ENCODE measurements around the gene OR10K2.
"Not testable (repeated sequence)": the region's sequence is repeated elsewhere in the genome, so short reads cannot be mapped to it uniquely, and the experiment has no call there.

OR10K2 gene, protein sequence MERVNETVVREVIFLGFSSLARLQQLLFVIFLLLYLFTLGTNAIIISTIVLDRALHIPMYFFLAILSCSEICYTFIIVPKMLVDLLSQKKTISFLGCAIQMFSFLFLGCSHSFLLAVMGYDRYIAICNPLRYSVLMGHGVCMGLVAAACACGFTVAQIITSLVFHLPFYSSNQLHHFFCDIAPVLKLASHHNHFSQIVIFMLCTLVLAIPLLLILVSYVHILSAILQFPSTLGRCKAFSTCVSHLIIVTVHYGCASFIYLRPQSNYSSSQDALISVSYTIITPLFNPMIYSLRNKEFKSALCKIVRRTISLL

DNA sequence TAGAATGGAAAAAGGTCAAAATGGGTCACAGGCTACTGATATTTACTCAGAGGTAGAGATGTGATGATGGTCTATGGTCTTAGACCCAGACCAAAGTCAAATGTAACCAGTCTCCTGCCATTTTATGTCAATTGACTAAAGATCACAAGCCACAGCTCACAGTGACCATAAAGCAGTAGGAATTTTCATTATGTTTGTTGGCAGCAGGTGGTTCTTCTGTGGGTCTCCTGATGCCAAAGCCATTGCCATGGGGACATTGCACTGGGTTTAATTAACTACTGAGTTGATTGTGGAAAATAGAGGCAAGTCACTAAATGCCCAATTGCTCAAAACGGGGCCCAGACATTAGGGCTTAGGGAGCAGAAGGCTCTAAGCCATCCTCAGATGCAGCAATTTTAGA is at the start of gene OR10K2:
Gene OR10K2, minus strand, starts transcription at position 101 of the 400 bp plus-strand sequence. CDS start 5,371 bp downstream, outside the sequence.
- DNase-seq, result no peak

DNA sequence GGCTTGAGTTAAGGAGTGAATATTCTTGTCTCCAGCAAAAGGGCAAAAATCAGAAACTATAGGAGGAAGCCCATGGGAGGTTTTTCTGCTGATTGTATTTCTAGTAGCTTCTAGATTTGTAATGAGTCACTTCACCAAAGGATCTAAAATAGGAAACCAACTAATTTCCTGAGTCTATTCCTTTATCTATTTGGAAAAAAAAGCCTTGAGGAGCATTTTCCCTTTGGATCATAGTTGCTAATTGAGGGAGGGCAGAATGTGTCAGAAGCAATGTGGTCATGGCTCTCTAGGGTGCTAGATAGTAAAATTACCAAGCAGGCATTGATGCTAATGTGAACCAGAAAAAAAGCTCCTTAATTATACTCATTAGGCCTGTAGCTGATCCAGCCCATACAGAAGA is 45.9 kb upstream of the OR10K2 start, which contains the start of gene OR10R2:
Gene OR10R2, plus strand, starts transcription at position 301 of the 400 bp plus-strand sequence. CDS start 106 bp downstream, outside the sequence.
- DNase-seq, result no peak

DNA sequence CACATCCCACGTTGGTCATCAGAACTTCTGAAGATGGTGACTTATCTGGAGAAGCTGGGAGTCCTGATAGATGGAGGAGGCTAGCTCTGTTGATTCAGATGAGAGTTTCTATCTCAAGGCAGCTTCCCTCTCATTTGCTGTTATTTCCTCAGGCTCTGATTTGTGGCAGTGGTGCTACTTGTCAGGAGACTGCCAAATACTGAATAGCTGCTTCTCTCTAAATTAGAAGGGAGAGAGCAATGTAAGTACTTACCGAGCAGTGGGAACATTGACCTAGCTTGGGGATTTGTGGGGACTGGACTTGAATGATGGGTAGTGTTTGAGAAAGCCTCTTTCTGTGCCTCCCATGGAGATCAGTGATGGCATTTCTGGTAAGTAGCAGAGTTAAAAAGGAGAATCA is 35.5 kb upstream of the OR10K2 start, which contains the start of gene OR10K1:
Gene OR10K1, plus strand, starts transcription at position 301 of the 400 bp plus-strand sequence. CDS start 3,728 bp downstream, outside the sequence.
- DNase-seq, result no peak

DNA sequence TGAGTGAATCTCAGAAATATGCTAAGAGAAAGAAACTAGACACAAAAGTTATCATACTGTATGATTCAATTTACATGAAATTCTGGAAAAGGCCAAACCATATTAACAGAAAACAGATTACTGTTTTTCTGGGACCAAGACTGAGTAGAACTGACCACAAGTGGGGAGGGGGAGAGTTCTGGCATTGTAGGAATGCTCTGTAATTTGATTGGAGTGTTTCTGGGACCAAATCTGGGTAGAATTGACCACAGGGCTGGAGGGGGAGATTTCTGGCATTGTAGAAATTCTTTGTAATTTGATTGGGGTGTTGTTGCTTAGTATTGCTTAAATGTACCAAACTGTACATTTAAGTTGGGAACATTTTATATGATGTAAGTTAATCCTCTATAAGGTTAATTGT is 32.2 kb upstream of the OR10K2 start:
- no peak for DNase-seq

DNA sequence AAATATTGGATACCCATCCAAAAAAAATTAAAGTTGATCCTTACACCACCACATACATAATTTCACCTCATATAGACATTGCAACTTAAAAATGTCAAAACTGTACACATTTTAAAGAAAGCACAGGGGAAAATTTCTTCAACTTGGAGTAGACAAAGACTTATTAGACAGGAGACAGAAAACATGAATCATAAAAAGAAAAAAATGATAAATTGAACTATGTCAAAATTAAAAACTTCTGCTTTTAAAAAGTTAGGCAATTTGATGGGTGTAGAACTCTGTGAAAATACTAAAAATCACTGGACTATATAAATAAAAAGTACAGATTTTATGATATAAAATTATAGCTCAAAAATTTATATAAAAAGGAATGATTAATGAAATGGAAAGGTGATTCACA is 31.2 kb upstream of the OR10K2 start:
- no peak for DNase-seq

DNA sequence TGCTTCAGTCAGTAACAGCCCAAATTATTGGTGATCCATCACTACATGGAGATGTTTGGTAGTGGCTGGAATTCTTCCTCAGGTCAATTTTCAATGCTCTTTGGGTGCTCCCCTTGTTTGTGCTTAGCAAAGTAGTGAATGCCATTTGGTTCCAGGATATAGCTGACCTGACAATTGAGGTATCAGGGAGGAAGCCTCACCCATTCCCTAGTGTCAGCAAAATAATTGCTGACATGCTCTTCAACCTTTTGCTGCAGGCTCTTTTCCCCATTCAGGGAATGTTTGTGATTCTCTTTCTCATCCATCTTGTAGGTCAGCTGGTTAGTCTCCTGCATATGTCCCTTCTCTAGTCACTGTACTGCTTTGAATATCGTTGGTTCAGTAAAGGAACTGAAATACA is 28.5 kb upstream of the OR10K2 start:
- DNase-seq, result no peak

DNA sequence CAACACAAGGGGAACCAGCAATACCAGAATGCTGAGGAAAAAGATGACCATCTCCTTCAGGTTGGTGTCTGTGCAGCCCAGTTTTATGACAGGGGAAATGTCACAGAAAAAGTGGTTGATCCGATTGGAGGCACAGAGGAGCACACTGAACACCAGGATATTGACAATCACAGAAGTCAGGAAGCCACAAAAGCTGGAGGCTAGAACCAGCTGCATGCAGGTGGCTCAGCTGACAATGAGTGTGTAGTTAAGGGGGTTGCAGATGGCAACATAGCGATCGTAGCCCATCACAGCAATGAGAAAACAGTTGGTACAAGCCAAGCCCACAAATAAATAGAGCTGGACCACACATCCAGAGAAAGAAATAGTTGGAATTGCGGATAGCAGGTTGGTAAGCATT is 19.3 kb upstream of the OR10K2 start:
- no peak for DNase-seq

DNA sequence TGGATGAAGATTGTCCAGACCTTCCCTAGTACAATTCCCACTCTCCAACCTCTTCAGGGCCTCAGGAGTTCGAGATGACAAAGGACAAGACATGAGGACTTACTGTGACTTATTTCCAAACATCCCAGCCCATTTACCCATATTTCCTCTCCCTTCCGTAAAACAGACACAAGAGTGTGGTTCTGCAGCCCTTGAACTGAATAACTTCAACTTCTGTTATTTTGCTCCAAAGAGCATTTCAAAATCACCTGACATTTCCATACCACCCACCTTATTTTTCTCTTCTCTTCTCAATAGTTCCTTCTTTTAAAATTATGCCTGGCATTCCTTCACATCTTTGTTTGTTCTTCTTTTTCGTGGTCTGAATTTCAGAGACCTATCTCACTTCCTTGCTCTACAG is 8.7 kb upstream of the OR10K2 start:
- no peak for DNase-seq

DNA sequence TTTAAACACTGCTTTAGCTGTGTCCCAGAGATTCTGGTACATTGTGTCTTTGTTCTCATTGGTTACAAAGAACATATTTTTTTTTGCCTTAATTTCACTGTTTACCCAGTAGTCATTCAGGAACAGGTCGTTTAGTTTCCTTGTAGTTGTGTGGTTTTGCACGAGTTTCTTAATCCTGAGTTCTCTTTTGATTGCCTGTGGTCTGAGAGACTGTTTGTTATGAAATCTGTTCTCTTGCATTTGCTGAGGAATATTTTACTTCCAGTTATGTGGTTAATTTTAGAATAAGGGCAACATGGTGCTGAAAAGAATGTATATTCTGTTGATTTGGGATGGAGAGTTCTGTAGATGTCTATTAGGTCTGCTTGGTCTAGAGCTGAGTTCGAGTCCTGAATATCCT is 4.1 kb upstream of the OR10K2 start:
- DNase-seq, result not testable (repeated sequence)

DNA sequence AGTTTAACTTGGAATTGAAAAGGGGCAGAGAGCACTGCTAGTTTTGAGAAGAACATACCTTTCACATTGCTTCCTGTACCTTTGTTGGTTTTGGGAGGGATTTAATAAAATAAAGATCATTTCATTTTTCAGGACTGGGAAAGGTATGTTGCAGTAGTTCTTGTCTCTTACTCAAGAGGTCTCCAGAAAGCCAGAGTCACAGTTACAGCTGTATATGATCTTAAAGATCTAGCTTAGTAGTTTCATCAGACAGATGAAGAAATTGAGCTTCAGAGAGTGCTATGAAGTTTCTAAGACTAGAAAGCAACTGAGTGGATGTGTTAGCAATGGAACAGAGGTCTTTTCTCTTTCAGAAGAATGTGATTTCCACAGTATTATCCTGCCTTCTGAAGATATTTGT is 1.0 kb downstream of the OR10K2 start:
- no peak for DNase-seq

DNA sequence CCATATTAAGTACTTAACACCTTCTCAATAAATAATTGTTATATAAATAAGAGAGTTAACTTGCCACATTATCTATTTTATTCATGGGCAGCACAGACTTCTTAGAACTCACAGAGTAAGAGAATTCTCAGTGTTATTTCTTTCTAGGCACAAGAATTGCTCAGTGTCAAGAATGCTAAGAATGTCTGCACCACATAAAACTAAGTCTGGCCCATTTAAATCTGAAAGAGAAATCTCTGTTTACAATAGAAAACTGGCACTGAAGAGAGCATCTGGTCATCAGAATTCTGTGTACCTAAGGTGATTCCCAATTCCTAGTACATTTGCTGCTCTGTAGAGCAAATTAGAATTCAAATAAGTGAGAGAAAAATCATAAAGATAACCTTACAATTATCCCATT is 3.8 kb downstream of the OR10K2 start:
- DNase-seq, result no peak

DNA sequence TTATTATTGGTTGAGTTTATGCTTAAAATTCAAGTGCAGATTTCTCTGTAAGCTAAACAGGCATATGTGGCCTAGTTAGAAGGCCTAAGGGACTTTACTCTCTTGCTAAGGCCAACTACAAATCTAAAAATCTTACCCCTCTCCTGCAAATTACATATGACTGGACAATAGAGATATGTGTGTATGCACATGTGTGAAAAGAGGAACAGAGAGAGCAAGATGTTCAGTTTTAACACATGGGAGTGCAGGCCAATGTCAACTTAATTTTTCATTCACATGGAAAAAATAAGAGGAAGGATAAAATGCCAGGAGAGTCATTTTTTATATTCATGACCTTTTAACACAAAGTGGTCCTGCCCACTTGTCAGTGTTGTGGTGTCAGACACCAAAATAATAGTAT is 8.5 kb downstream of the OR10K2 start:
- DNase-seq, result no peak

DNA sequence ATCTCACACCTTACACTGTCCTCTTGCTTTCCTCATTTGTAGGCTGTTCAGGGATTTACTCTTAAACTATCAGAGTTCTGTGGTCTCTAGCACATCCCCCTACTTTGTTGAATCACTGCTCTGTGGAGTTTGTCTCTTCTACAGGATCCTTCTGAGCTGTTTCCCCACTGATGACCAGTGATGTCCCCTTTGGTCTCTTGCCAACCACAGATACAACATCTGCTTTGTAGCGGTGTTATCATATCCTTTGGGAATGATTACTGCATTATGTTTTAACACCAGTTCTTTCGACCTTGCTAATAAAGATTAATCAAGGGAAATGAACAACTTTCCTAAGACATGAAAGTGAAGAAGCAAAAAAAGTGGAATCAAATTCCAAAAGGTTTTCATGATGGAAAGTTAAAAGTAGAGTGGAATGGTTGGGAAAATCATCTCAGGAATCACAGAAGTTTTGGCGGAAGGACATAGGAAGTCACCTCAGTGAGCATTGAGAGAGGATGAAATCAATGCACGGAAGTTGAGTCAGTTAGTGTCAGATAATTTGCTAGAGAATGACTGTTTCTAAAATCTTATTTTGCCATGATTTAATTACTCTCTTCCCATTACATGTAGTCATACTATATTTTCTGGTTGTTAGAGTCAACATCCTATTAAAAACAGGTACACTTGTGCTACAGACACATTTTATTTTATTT is 11.2 kb downstream of the OR10K2 start:
- no peak for DNase-seq

DNA sequence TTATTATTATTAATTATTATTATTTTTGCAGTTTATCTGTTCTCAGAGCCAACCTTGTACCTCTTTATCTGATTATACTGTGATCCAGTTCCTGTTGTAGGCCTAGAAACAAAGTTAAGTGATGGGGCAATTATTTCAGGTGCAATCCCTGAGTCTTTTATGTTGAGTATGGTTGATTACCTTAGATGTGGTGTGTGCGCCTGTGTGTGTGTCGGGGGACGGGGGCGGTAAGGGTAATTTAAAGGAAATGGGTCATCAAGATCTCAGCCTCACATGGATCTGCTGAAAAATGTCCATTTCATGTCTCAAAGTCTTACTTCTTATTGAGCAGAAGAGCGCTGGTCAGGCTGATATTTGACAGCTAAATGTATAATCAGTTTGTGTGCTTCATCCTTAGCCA is 18.9 kb downstream of the OR10K2 start:
- no peak for DNase-seq

DNA sequence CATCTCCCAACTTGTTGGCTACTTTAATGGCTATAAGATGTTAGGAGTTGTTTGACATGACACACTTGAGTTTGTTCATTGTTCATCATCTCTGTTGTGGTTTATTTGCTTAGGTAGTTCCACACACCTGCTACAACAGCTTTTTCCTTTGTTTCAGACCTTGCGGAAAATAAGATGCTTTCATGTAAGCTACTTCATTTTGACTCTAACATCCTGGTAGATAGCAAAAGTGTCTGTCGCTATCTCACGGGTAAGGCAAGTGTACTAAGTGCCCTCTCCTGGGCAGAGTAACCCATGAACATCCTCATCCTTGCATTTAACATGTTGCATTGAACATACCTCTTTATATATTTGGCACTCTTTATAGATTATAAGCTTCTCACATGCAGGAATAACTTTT is 25.2 kb downstream of the OR10K2 start:
- no peak for DNase-seq

DNA sequence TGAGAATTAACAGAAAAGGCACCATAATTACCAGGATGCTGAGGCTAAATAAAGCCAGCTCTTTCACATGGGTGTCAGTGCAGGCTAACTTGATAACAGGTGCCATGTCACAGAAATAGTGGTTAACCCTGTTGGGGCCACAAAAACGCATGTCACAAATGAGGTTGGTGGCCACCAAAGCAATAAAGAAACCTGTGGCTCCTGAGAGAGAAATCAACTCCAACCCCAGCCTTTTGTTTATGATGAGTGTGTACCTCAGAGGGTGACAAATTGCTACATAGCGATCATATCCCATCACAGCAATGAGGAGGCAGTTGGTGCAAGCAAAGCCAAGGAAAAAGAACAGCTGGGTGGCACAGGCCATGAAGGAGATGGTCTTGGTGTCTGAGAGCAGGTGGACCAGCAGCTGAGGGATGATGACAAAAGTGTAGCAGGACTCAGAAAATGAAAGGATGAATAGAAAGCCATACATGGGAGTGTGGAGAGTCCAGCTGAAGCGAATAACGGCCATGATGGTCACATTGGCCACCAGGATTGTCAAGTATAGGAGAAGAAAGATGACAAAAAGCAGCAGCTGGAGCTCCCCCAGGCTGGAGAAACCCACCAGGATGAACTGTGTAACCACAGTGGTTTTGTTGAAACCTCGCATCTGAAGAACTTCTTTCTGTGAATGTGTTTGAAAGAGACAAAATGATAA is 27.1 kb downstream of the OR10K2 start, which contains the start of gene OR10T2:
Gene OR10T2, minus strand, starts transcription at position 649 of the 697 bp plus-strand sequence. Its CDS starts 0 bp downstream, at position 649.
- no peak for DNase-seq

DNA sequence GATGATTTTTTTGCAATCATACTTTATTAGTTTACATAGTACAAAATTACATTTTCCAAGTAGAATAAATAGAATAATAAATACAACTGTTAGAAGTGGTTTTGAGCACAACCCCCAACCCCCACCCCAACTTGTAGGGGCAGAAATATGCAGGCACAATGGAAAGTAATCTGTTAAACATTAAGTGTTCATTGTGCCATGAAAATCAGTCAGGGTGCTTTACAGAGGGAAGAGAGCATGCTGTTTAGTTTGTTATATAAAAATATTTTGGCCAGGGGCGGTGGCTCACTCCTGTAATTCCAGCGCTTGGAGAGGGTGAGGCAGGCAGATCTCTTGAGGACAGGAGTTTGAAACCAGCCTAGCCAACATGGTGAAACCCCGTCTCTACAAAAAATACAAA is 29.4 kb downstream of the OR10K2 start:
- DNase-seq, result no peak

DNA sequence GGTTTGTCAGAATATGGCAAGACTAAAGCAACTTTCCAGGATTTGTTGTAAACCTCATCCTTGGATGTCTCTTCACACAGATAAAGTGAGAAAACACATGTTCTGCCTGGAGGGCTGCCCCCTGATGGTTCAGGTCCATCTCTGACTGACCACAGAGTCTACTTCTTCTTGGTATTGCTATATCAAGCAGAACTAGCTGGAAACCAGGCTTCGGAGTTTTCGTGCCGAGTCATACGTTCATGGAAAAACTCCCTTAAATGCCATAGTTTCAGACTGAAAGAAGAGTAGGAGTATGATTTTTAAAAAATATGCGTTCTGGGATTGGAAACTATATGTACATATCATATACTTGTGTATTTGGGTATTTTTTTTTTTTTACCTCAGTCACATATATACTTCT is 32.6 kb downstream of the OR10K2 start:
- DNase-seq, result no peak

DNA sequence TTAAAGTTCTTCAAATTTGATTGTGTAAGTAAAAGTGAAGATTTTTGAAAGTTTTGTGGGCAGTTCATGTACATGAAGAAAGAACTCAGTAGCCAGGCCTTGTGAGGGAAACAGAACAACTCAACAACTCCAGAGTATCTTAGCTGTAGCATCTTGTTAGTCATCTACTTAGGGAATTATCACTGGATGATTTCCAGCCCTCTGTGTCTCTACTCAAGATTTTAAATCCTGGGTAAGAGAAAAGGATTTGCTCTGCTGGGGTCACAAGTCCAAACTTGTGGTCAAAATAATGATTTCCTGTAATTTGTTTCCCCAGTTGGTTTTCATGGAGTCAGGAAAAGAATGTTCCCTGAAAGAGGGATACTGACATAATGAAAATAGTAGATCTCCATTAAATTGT is 34.9 kb downstream of the OR10K2 start:
- no peak for DNase-seq

DNA sequence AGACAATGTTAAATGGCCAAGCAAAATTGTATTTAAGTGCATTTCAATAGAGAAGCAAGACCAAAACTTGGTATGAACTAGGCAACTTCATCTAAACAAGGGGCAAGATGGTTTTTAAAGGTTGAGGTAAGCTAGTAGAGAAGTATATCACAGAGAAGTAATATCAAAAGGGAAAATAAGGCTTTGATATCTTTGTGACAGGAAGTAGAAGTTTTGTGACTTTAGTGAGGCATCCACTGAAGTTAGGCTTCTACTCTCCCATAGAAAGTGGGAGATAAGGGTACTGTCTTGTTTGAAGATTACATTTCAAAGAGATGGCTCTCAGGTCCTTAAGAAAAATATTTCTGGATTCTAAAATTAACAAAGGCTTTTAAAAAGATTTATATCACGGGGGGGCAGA is 35.7 kb downstream of the OR10K2 start:
- no peak for DNase-seq

DNA sequence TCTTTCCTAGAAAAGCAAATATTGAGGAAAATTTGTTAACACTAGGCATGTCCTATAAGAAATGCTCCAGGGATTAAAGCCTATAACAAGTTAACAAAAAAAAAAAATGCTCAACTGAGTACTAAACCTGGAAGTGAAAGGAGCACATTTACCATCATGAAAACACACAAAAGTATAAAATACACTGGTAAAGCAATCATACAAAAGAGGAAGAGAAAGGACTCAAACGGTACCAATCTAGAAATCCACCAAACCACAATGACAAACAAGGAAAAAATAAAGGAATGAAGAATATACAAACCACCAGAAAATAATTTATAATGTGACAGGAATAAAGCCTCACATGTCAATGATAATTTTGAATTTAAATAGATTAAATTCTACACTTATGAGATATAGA is 51.2 kb downstream of the OR10K2 start:
- no peak for DNase-seq

DNA sequence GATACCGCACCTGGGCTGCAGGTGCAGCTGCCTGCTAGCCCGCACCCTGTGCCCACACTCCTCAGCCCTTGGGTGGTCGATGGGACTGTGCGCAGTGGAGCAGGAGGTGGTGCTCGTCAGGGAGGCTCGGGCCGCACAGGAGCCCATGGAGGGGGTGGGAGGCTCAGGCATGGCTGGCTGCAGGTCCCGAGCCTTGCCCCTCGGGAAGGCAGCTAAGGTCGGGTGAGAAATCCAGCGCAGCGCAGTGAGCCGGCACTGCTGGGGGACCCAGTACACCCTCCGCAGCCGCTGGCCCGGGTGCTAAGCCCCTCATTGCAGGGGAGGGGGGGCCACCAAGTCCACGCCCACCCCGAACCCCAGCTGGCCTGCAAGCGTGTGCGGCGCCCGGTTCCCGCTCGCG is 51.9 kb downstream of the OR10K2 start:
- not testable (repeated sequence) for DNase-seq

DNA sequence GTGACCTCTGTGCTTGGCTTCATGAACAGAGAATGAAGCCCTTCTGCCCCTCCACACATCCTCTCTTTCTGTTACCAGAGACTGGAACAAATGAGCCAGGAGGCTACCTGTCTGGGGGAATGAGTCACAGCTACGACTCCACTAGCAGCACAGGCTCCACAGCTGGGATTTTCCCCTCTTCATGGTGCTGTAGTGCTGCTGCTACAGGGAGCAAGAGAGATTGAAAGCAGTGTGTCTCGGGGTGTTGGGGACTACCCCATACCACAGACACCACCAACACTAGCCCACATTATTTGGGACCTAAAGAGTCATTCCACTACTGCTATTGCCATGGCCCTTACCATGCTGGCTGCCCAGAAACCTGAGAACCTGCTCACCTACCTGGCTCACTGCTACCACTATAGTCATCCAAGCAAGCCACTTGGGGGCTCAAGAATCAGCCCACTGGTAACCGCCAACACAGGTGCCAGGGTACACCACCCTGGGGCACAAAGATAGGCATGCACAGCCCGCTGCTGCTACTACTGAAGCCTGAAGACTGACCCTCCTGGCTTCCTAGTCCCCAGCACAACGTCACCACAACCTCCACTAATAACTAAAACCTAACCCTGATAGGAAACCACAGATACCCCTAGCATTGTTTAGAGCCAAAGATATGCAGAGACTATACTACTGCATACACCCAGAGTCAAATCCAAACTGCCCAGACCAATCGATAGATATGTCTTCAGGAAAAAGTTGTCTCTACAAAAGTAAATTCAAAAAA is 54.7 kb downstream of the OR10K2 start:
- no peak for DNase-seq

All from GF-D8 (cell line).